GM12874 (cell line): Measurements from ENCODE around the gene SMAD5.

ENCODE experiments used
- CTCF ChIP-seq: IDR thresholded peaks from 2 replicates; pipeline ENCODE4 v1.5.1; 2011; ENCODE audit warnings: low read depth, mild to moderate bottlenecking, control low read depth, low read length, moderate library complexity; ENCODE audit not compliant: insufficient read depth

The SMAD5 gene

GRCh38 chr5:136157514-136157913 is 24.9 kb downstream of the SMAD5 start:
- TF ChIP-seq CTCF: no peak

GRCh38 chr5:136159457-136159856 is 26.8 kb downstream of the SMAD5 start:
- TF ChIP-seq CTCF: no peak

- no peak for TF ChIP-seq CTCF
These were observed 29.4 kb downstream of the SMAD5 start for GRCh38 chr5:136162008-136162407.

GRCh38 chr5:136164226-136164625 is 31.6 kb downstream of the SMAD5 start:
- no peak for TF ChIP-seq CTCF

GRCh38 chr5:136166909-136167308 is 34.3 kb downstream of the SMAD5 start:
- no peak for TF ChIP-seq CTCF

- no peak for TF ChIP-seq CTCF
These were observed 36.6 kb downstream of the SMAD5 start for GRCh38 chr5:136169218-136169617.

- TF ChIP-seq CTCF: peak; percentile 60
These were observed 41.5 kb downstream of the SMAD5 start for GRCh38 chr5:136174021-136174659.

- TF ChIP-seq CTCF: no peak
These were observed 50.0 kb downstream of the SMAD5 start for GRCh38 chr5:136182618-136183017.
